Measurements from ENCODE around the gene RASL11A.

RASL11A gene

GRCh38 chr13:27257648-27258253 is 12.9 kb upstream of the RASL11A start:
- no peak for TF ChIP-seq CTCF (IDR thresholded peaks at IDR 0.05; ENCODE audit: borderline replicate concordance, insufficient read depth, low read depth, low read length)

GRCh38 chr13:27258637-27259386 is 11.8 kb upstream of the RASL11A start:
- H3K4me3 ChIP-seq (ENCODE audit: low read depth, low read length): no peak overlapping the region
- TF ChIP-seq CTCF (IDR thresholded peaks at IDR 0.05; ENCODE audit: borderline replicate concordance, insufficient read depth, low read depth, low read length): no peak

More at GRCh38 chr13:27257648-27258253, 12.9 kb upstream of the RASL11A start:
- no peak overlapping the region for H3K4me3 ChIP-seq (ENCODE audit: low read depth, low read length)

- no peak for TF ChIP-seq CTCF (IDR thresholded peaks at IDR 0.05; ENCODE audit: borderline replicate concordance, insufficient read depth, low read depth, low read length)
- no peak overlapping the region for H3K4me3 ChIP-seq (ENCODE audit: low read depth, low read length)
These were observed 10.8 kb upstream of the RASL11A start for GRCh38 chr13:27259831-27260230.

- no peak overlapping the region for H3K4me3 ChIP-seq (ENCODE audit: low read depth, low read length)
- no peak for TF ChIP-seq CTCF (IDR thresholded peaks at IDR 0.05; ENCODE audit: borderline replicate concordance, insufficient read depth, low read depth, low read length)
These were observed 9.2 kb upstream of the RASL11A start for GRCh38 chr13:27261396-27261795.

GRCh38 chr13:27263438-27263837 is 7.2 kb upstream of the RASL11A start:
- TF ChIP-seq CTCF (IDR thresholded peaks at IDR 0.05; ENCODE audit: borderline replicate concordance, insufficient read depth, low read depth, low read length): no peak
- H3K4me3 ChIP-seq (ENCODE audit: low read depth, low read length): no peak overlapping the region

GRCh38 chr13:27264181-27264580 is 6.4 kb upstream of the RASL11A start:
- no peak for TF ChIP-seq CTCF (IDR thresholded peaks at IDR 0.05; ENCODE audit: borderline replicate concordance, insufficient read depth, low read depth, low read length)
- no peak overlapping the region for H3K4me3 ChIP-seq (ENCODE audit: low read depth, low read length)

- no peak for TF ChIP-seq CTCF (IDR thresholded peaks at IDR 0.05; ENCODE audit: borderline replicate concordance, insufficient read depth, low read depth, low read length)
- no peak overlapping the region for H3K4me3 ChIP-seq (ENCODE audit: low read depth, low read length)
These were observed 6.0 kb upstream of the RASL11A start for GRCh38 chr13:27264648-27265047.
